ENCODE data around the gene CRYZL1. TPM values are rescaled to one million over a fixed set of nuclear protein-coding genes. Genes with fewer than 3 reads are reported as not detected.

CRYZL1 gene
- total RNA-seq, result 10 to 100 TPM; 34.6 to 75.5 (median 40.4) TPM
- 10 to 100 TPM; 33.0 to 43.0 TPM for polyA plus RNA-seq
- total RNA-seq, result 19.0 reads per million, percentile 49 among the genes with 10 or more reads in this experiment

DNA sequence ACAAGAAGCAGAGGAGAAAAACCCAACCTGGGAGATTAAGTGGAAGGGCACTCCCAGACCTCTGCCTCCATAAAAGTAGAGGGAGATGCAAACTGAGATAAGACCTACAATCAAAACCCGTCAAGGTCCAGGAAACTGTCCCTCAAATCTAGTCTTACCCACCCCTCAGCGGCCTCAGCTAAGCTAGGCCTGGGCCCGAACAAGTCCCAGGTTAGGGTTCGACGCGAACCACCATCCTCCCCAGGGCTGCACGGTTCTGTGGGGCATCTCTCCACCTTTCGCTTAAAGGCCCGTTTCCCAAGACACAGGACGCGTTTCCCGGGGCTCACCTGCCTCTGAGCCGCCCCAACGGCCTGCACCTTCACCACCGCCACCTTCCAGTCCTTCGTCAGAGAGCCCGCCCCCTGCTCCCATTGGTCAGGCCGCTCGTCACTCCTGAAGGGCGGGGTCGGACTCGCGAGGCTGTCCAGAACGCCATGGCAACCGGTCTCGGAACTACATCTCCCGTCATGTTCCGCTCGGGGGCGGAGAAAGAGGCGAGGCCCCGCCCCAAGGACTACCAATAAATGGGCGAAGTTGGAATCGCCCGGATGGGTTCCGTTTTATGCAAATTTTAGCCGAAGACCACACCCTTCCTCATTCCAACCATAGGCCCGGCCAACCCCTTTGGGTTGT, at the start of gene CRYZL1:
Gene CRYZL1 (minus strand): TSS at position 390 of the 675 bp plus-strand sequence. CDS start 10,190 bp downstream, outside the sequence.
- Histone ChIP-seq H3K9me3 (ENCODE audit: control insufficient read depth in 2 of 3, low read length in 3 of 3) (no peaks in the 10 kb centered on the region), H3K4me1 (ENCODE audit: control insufficient read depth in 2 of 2, insufficient read depth in 2 of 2, low read length in 2 of 2) (peaks cover 4 to 7% of the 10 kb centered on the region in 2 donors), H3K36me3 (ENCODE audit: control insufficient read depth in 2 of 3, insufficient read depth in 3 of 3, low read length in 3 of 3) (no peaks in the 10 kb centered on the region), H3K27me3 (ENCODE audit: control insufficient read depth in 2 of 2, insufficient read depth in 2 of 2, low read length in 2 of 2) (no peaks in the 10 kb centered on the region), H3K4me3 (ENCODE audit: low read length) (peak within 1 kb of the TSS; percentile 97), H3K27ac (ENCODE audit: low read depth, low read length) (peak within 1 kb of the TSS; percentile 75)
- ATAC-seq (peak; percentile 89), DNase-seq (peak; percentile 96 to 100 (median 100))
- H3K27ac Mint-ChIP-seq, result peak within 1 kb of the TSS; percentile 85 to 100 (median 94)
- ChIA-PET POLR2A (interaction anchor here (0.7 to 1.4 kb wide), 2 partner anchors 161 to 406 kb away, joined by 3 read pairs; partner anchors contain the start of gene TMEM50B), CTCF (no interaction called here)
- peaks cover 0 to 13% (median 5%) of the 10 kb centered on the region in 5 donors for H3K36me3 Mint-ChIP-seq
- H3K27me3 Mint-ChIP-seq, result peaks cover 9 to 29% (median 15%) of the 10 kb centered on the region in 5 donors
- intact Hi-C loops (cut with micrococcal nuclease), result loop anchor here (1.0 to 5.0 kb wide), 22 partner anchors 53 to 1364 kb away; partner anchors contain the start of genes ATP5PO (in 2 of the 2), DNAJC28 (in 2 of the 2), DONSON (in 2 of the 2) and GART (in 2 of the 2)
- no peaks in the 10 kb centered on the region for H3K9me3 Mint-ChIP-seq
- H3K4me1 Mint-ChIP-seq, result peaks cover 19 to 50% (median 37%) of the 10 kb centered on the region in 7 donors
- H3K4me3 Mint-ChIP-seq, result peak within 1 kb of the TSS; percentile 83 to 99 (median 93)

DNA sequence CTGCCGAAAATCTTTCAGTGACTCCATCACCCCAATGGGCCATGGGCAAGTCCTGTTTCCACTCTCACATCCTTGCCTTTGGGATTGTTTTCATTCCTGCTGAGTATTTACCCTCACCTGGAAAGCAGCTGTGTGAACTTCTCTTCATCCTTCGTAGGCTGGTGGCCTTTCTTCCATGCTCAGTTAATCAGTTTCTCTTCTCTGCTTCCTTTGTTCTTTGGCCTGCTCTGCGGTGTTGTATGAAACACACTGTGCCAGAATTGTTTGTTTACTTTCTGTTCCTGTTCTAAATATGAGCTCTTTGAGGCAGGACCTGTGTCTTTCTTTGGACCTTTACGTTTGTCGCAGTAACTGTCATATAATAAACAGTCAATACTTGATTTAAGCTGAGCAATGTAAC, 49.3 kb upstream of the CRYZL1 start:
- no peaks in the 10 kb centered on the region for H3K4me1 ChIP-seq (ENCODE audit: control insufficient read depth in 2 of 2, insufficient read depth in 2 of 2, low read length in 2 of 2)
- Mint-ChIP-seq H3K27ac (no peak overlapping the region), H3K36me3 (peaks cover 0 to 4% (median 0%) of the 10 kb centered on the region in 5 donors), H3K27me3 (peaks cover 0 to 14% (median 4%) of the 10 kb centered on the region in 5 donors), H3K4me3 (no peak overlapping the region), H3K4me1 (peaks cover 0 to 6% (median 0%) of the 10 kb centered on the region in 7 donors), H3K9me3 (no peaks in the 10 kb centered on the region)
- H3K9me3 ChIP-seq (ENCODE audit: control insufficient read depth in 2 of 3, low read length in 3 of 3), result no peaks in the 10 kb centered on the region
- ATAC-seq, result no peak
- no peaks in the 10 kb centered on the region for H3K36me3 ChIP-seq (ENCODE audit: control insufficient read depth in 2 of 3, insufficient read depth in 3 of 3, low read length in 3 of 3)
- no peak overlapping the region for H3K4me3 ChIP-seq (ENCODE audit: low read length)
- no peak overlapping the region for H3K27ac ChIP-seq (ENCODE audit: low read depth, low read length)
- no peaks in the 10 kb centered on the region for H3K27me3 ChIP-seq (ENCODE audit: control insufficient read depth in 2 of 2, insufficient read depth in 2 of 2, low read length in 2 of 2)
- intact Hi-C loops (cut with micrococcal nuclease), result no loop called here
- POLR2A ChIA-PET, result no interaction called here
- DNase-seq, result no peak
- CTCF ChIA-PET, result no interaction called here

DNA sequence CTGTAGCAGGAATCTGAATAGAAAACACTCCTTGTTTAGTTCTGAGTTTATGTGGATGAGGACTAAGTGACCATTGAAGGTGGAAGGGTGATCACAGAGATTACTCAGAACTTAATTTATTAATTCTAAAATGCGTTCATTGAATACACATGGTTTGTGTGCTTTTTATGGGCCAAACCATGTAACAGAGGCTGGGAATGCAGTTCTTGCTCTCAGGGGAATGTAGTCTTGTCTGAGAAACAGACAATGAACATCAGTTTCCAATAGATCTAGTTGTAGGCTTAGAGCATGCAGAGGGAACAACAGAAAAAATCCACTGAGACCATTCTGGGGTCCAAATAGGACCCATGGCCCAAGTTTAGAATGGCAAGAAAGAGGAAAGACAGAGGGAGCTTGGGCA, 46.8 kb upstream of the CRYZL1 start:
- no peak overlapping the region for H3K27ac Mint-ChIP-seq
- ChIA-PET POLR2A (no interaction called here), CTCF (no interaction called here)
- Histone ChIP-seq H3K4me3 (ENCODE audit: low read length) (no peak overlapping the region), H3K27me3 (ENCODE audit: control insufficient read depth in 2 of 2, insufficient read depth in 2 of 2, low read length in 2 of 2) (no peaks in the 10 kb centered on the region), H3K9me3 (ENCODE audit: control insufficient read depth in 2 of 3, low read length in 3 of 3) (no peaks in the 10 kb centered on the region), H3K4me1 (ENCODE audit: control insufficient read depth in 2 of 2, insufficient read depth in 2 of 2, low read length in 2 of 2) (no peaks in the 10 kb centered on the region), H3K27ac (ENCODE audit: low read depth, low read length) (no peak overlapping the region), H3K36me3 (ENCODE audit: control insufficient read depth in 2 of 3, insufficient read depth in 3 of 3, low read length in 3 of 3) (no peaks in the 10 kb centered on the region)
- no peak overlapping the region for H3K4me3 Mint-ChIP-seq
- H3K4me1 Mint-ChIP-seq, result peaks cover 0 to 6% (median 0%) of the 10 kb centered on the region in 7 donors
- intact Hi-C loops (cut with micrococcal nuclease), result no loop called here
- peaks cover 0 to 26% (median 4%) of the 10 kb centered on the region in 5 donors for H3K27me3 Mint-ChIP-seq
- ATAC-seq, result no peak
- H3K9me3 Mint-ChIP-seq, result no peaks in the 10 kb centered on the region
- peaks cover 0 to 4% (median 0%) of the 10 kb centered on the region in 5 donors for H3K36me3 Mint-ChIP-seq
- DNase-seq, result no peak

DNA sequence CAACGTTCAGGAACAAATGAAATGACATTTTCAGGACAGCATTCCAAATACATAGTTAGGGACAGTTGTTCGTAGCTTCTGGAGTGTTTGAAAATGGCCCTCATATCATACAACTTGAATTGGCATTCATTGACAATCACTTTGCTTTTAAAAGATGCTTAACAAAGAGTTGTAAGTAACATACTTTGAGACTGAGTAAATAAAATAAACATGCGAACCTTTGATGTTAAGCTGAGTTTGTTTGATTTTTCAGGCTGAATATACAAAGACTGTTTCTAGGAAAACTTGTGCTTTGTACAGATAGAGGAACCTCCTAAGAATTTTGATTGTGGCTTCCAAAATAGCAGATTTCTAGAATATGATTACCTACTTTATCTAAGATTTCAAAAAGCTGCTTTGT, 46.1 kb upstream of the CRYZL1 start:
- DNase-seq (no peak), ATAC-seq (no peak)
- H3K27ac ChIP-seq (ENCODE audit: low read depth, low read length), result no peak overlapping the region
- H3K4me1 Mint-ChIP-seq, result peaks cover 0 to 6% (median 0%) of the 10 kb centered on the region in 7 donors
- H3K9me3 ChIP-seq (ENCODE audit: control insufficient read depth in 2 of 3, low read length in 3 of 3), result no peaks in the 10 kb centered on the region
- peaks cover 0 to 4% (median 0%) of the 10 kb centered on the region in 5 donors for H3K36me3 Mint-ChIP-seq
- no peaks in the 10 kb centered on the region for H3K9me3 Mint-ChIP-seq
- intact Hi-C loops (cut with micrococcal nuclease), result no loop called here
- POLR2A ChIA-PET, result interaction anchor here (0.6 kb wide), 2 partner anchors 13 to 154 kb away, joined by 3 read pairs; no protein-coding TSS in a partner anchor
- H3K4me1 ChIP-seq (ENCODE audit: control insufficient read depth in 2 of 2, insufficient read depth in 2 of 2, low read length in 2 of 2), result no peaks in the 10 kb centered on the region
- no peaks in the 10 kb centered on the region for H3K36me3 ChIP-seq (ENCODE audit: control insufficient read depth in 2 of 3, insufficient read depth in 3 of 3, low read length in 3 of 3)
- no peak overlapping the region for H3K4me3 ChIP-seq (ENCODE audit: low read length)
- CTCF ChIA-PET, result no interaction called here
- no peak overlapping the region for H3K4me3 Mint-ChIP-seq
- no peaks in the 10 kb centered on the region for H3K27me3 ChIP-seq (ENCODE audit: control insufficient read depth in 2 of 2, insufficient read depth in 2 of 2, low read length in 2 of 2)
- no peak overlapping the region for H3K27ac Mint-ChIP-seq
- H3K27me3 Mint-ChIP-seq, result peaks cover 0 to 24% (median 6%) of the 10 kb centered on the region in 5 donors

DNA sequence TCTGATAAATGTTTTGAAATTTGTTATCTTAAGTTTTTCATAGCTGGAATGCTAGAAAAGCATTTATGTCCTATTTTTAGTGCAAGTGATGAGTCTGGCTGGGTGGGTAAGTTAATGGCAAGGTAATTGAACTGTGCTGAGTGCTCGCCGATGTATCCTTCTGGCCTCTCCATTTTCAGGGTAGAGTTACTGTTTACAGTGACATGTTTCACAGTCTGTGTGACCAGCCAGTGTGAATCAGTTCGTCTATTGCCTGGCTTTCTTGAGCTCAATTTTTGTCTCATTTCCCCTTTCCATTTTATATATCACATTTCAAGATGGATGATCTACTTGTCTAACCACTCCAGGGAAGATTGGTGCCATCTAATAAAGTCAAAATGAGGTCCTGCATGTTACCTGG, 44.8 kb upstream of the CRYZL1 start:
- Histone ChIP-seq H3K4me3 (ENCODE audit: low read length) (no peak overlapping the region), H3K27ac (ENCODE audit: low read depth, low read length) (no peak overlapping the region), H3K9me3 (ENCODE audit: control insufficient read depth in 2 of 3, low read length in 3 of 3) (no peaks in the 10 kb centered on the region), H3K4me1 (ENCODE audit: control insufficient read depth in 2 of 2, insufficient read depth in 2 of 2, low read length in 2 of 2) (no peaks in the 10 kb centered on the region), H3K36me3 (ENCODE audit: control insufficient read depth in 2 of 3, insufficient read depth in 3 of 3, low read length in 3 of 3) (no peaks in the 10 kb centered on the region), H3K27me3 (ENCODE audit: control insufficient read depth in 2 of 2, insufficient read depth in 2 of 2, low read length in 2 of 2) (no peaks in the 10 kb centered on the region)
- peaks cover 0 to 4% (median 0%) of the 10 kb centered on the region in 5 donors for H3K36me3 Mint-ChIP-seq
- intact Hi-C loops (cut with micrococcal nuclease), result no loop called here
- peaks cover 0 to 23% (median 6%) of the 10 kb centered on the region in 5 donors for H3K27me3 Mint-ChIP-seq
- no peak overlapping the region for H3K4me3 Mint-ChIP-seq
- ATAC-seq (no peak), DNase-seq (no peak)
- CTCF ChIA-PET, result no interaction called here
- peaks cover 0 to 6% (median 0%) of the 10 kb centered on the region in 7 donors for H3K4me1 Mint-ChIP-seq
- no peak overlapping the region for H3K27ac Mint-ChIP-seq
- H3K9me3 Mint-ChIP-seq, result no peaks in the 10 kb centered on the region
- POLR2A ChIA-PET, result no interaction called here

DNA sequence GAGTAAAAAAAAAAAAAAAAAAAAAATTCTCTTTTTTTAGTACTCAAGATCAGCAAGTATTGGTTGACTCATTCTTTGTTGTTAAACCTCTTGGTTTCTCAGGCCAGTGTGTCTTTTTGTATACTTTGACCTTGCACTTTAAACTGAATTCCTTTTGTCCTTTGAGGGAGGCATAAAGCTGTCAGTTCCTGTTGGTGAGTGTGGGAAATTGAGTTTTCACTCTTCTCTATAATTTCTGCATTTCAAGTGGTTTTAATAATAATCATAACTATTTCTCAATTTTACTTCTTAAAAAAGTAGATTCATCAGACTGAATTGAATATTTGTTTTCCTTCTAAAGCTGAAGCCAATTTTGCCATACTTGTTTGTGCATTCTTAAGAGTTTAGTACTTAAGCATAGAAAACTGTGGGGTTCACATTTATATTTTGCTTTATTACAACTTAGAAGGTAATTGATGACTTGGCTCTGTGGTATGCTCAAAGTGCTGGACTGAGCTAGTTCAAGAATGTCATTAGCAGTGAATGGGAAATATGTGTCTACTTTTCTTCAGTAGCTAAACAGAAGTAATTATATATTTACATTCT, 44.2 kb upstream of the CRYZL1 start:
- H3K4me3 ChIP-seq (ENCODE audit: low read length), result no peak overlapping the region
- H3K4me1 ChIP-seq (ENCODE audit: control insufficient read depth in 2 of 2, insufficient read depth in 2 of 2, low read length in 2 of 2), result no peaks in the 10 kb centered on the region
- no peak for DNase-seq
- ChIA-PET POLR2A (interaction anchor here (0.6 kb wide), 1 partner anchor 177 kb away, joined by 4 read pairs; no protein-coding TSS in a partner anchor), CTCF (no interaction called here)
- H3K9me3 Mint-ChIP-seq, result no peaks in the 10 kb centered on the region
- no peaks in the 10 kb centered on the region for H3K27me3 ChIP-seq (ENCODE audit: control insufficient read depth in 2 of 2, insufficient read depth in 2 of 2, low read length in 2 of 2)
- H3K27me3 Mint-ChIP-seq, result peaks cover 0 to 23% (median 6%) of the 10 kb centered on the region in 5 donors
- no peaks in the 10 kb centered on the region for H3K9me3 ChIP-seq (ENCODE audit: control insufficient read depth in 2 of 3, low read length in 3 of 3)
- no peaks in the 10 kb centered on the region for H3K36me3 ChIP-seq (ENCODE audit: control insufficient read depth in 2 of 3, insufficient read depth in 3 of 3, low read length in 3 of 3)
- H3K4me3 Mint-ChIP-seq, result no peak overlapping the region
- intact Hi-C loops (cut with micrococcal nuclease), result no loop called here
- no peak for ATAC-seq
- H3K27ac Mint-ChIP-seq, result no peak overlapping the region
- H3K4me1 Mint-ChIP-seq, result peaks cover 0 to under 1% (median 0%) of the 10 kb centered on the region in 7 donors
- H3K36me3 Mint-ChIP-seq, result peaks cover 0 to 4% (median 0%) of the 10 kb centered on the region in 5 donors
- no peak overlapping the region for H3K27ac ChIP-seq (ENCODE audit: low read depth, low read length)

All from naive thymus-derived CD4-positive, alpha-beta T cell (primary cell).